Ectodermal cell (in vitro differentiated cells): ENCODE measurements around the gene PSMD6.

Experiments used
- H3K27ac ChIP-seq: 2 replicates; pipeline ENCODE4 v1.7.0; 2013; ENCODE audit warnings: mild to moderate bottlenecking, low read depth, low read length; ENCODE audit not compliant: insufficient read depth, poor library complexity, severe bottlenecking
- H3K27me3 ChIP-seq: 2 replicates; pipeline ENCODE4 v1.7.0; 2013; ENCODE audit warnings: mild to moderate bottlenecking, low read length; ENCODE audit not compliant: insufficient read depth, control insufficient read depth, poor library complexity, severe bottlenecking
- H3K36me3 ChIP-seq: one replicate; pipeline ENCODE4 v1.7.0; 2013; ENCODE audit warnings: low read length; ENCODE audit not compliant: control insufficient read depth, insufficient read depth
- H3K4me1 ChIP-seq: one replicate; pipeline ENCODE4 v1.7.0; 2013; ENCODE audit warnings: low read length; ENCODE audit not compliant: control insufficient read depth, insufficient read depth
- H3K4me3 ChIP-seq: 2 replicates; pipeline ENCODE4 v1.7.0; 2013; ENCODE audit warnings: low read depth, low read length, control low read depth; ENCODE audit not compliant: insufficient read depth
- H3K9me3 ChIP-seq: 2 replicates; pipeline ENCODE4 v1.7.0; 2013; ENCODE audit warnings: mild to moderate bottlenecking, low read length, moderate library complexity; ENCODE audit not compliant: control insufficient read depth
- WGBS, 2 experiments: methylation state at CpG; one replicate each; pipeline ENCODE4 v1.1.7; 2013; ENCODE audit warnings: missing lambda C conversion rate in 2 of 2; 5-methylcytosine and 5-hydroxymethylcytosine counted together

The PSMD6 gene

DNA sequence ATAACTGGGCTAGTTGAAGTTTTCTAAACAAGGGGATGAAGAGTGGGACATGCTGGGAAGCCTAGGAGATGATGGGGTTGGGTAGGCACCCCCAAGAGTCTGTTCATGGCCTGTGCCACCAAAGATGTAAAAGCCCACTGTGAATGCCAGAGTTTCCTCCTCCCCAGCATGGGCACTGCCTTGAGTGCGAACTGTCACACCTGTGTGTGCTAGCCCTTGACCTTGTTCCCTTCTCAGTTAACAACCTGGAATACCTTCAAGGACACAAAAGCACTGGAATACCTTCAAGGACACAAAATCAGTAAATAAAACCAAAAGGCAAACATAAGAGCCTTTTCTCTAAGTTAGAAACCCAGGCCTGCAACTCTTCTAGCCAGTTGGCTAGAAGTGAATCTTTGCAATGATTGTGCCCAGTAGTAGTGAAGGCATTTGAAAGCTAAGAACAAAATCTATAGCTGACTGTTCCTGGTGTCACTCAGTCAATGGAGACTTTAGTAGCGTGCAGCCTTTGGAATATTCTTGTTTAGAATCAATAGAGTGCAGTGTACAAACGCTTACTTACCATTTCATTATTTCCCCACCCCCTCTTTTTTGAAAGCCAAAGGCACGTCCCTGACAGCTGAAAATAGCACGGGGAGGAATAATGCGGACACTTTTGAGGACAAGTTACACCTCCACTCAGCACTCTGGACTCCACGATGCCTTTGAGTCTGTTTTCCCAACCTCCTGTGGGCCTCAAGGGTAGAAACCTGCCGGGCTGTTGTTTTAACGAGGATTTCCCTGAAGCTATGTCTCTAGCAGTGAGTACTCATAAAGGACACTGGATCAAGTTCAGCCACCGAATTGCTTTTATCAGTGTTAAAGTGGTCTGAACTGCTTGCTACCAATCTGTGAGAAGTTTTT lies 24.2 kb downstream of the PSMD6 start:
- WGBS, 2 experiments = 83 to 84% methylated on average over 10 of the region's 10 CpGs
- Histone ChIP-seq H3K36me3 (peaks cover 14% of the 10 kb centered on the region), H3K9me3 (no peaks in the 10 kb centered on the region), H3K27ac (no peak overlapping the region), H3K4me3 (no peak overlapping the region), H3K4me1 (no peaks in the 10 kb centered on the region), H3K27me3 (no peaks in the 10 kb centered on the region)

DNA sequence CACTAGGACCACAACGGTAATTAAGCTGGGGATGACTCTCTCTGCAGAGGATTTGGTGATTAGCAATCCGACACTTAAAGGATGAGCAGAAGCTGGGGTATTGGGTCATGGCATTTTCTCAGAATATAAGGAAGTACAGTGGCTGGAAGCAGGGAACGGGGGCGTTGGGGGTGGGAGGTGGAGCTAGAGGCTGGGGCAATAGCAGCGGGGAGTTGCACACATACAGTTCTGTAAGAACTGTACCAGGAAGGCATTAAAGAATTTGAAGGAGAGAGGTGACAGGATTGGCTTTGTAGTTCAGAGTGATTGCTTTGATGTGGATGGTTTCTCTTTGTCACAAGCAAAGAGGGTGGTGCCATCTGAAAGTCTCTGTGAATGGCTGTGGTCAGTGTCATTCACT lies 28.2 kb downstream of the PSMD6 start:
- no peaks in the 10 kb centered on the region for H3K27me3 ChIP-seq
- WGBS, 2 experiments = 89 to 93% methylated on average over 5 of the region's 5 CpGs
- H3K4me1 ChIP-seq = no peaks in the 10 kb centered on the region
- H3K36me3 ChIP-seq = peaks cover 23% of the 10 kb centered on the region
- H3K4me3 ChIP-seq = no peak overlapping the region
- no peaks in the 10 kb centered on the region for H3K9me3 ChIP-seq
- H3K27ac ChIP-seq = no peak overlapping the region

DNA sequence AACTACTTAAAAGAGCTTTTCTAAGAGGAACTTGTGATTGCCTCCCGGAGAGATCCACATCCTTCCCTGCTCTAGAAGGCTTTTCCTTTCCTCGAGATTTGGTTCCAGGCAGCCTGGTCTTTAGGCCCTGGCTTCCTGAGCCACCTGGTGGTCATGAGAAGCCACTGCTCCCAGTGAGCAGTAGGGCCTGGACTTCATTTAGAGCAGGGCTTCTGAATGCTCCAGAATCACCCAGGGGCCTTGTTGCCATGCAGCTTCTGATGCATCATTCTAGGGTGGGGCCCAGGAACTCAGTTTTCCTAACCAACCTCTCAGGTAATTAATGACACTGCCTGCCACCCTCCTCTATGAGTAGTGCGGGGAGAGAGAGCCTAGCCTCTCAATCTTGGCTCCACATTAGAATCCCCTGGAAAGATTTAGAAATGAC lies 29.6 kb downstream of the PSMD6 start:
- WGBS, 2 experiments = 44 to 49% methylated on average over 3 of the region's 3 CpGs
- Histone ChIP-seq H3K27me3 (no peaks in the 10 kb centered on the region), H3K9me3 (no peaks in the 10 kb centered on the region), H3K36me3 (peaks cover 32% of the 10 kb centered on the region), H3K4me1 (no peaks in the 10 kb centered on the region), H3K27ac (no peak overlapping the region), H3K4me3 (no peak overlapping the region)

DNA sequence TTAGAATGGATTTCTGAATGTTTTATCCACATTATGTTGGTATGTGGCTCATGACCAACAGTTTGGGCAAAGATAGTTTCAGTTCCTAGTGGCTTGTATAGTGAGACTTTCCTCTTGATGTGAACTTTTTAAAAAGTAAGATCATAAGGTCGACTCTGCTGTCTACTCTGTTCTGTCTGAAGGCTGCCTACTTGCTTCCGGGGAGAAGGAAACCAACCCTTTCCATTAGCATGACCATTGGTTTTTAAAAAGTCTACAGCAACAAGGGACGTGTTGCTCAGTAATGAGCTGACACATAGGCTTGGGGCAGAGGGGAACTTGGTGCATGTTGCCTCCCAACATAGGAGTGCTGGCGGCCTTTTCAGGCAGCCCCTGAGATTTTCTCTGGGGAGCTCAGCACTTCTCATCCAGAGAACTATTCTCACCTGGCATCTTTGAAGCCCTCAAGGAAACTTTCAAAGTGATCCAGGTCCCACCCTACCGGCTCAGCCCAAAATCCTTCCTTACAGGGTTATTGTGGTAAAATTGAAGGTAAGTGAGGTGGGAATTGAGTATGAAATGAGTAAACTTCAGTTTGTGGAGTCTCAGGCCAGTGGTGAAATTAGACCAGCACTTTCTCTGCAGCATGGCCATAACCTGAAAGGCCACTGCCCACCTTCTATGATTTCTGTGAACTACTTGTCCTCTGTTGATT lies 30.6 kb downstream of the PSMD6 start:
- Histone ChIP-seq H3K4me1 (no peaks in the 10 kb centered on the region), H3K27ac (no peak overlapping the region), H3K4me3 (no peak overlapping the region), H3K36me3 (peaks cover 28% of the 10 kb centered on the region), H3K9me3 (no peaks in the 10 kb centered on the region), H3K27me3 (no peaks in the 10 kb centered on the region)
- WGBS, 2 experiments = 93 to 96% methylated on average over 5 of the region's 5 CpGs

DNA sequence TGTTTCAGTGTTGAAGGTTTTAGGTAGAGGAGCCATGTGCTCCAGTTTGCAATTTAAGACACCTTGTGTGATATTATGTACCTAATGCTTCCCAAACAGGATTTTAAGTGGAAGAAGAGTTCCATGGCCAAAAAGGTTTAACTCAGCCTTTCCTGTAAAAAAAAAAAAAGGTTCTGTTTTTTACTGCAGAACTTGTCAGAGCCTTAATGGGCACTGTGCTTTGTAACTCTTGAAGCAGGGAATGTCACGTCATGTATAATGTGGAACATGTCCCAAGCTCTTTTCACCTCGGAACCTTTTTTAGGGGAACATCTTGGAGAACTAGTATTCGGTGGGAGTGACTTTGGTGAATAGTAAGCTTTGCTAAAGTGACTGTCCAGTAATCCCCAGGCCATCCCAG lies 31.6 kb downstream of the PSMD6 start:
- 95 to 97% methylated on average over 3 of the region's 3 CpGs for WGBS, 2 experiments
- no peak overlapping the region for H3K27ac ChIP-seq
- no peak overlapping the region for H3K4me3 ChIP-seq
- H3K27me3 ChIP-seq = no peaks in the 10 kb centered on the region
- no peaks in the 10 kb centered on the region for H3K9me3 ChIP-seq
- peaks cover 28% of the 10 kb centered on the region for H3K36me3 ChIP-seq
- H3K4me1 ChIP-seq = no peaks in the 10 kb centered on the region

DNA sequence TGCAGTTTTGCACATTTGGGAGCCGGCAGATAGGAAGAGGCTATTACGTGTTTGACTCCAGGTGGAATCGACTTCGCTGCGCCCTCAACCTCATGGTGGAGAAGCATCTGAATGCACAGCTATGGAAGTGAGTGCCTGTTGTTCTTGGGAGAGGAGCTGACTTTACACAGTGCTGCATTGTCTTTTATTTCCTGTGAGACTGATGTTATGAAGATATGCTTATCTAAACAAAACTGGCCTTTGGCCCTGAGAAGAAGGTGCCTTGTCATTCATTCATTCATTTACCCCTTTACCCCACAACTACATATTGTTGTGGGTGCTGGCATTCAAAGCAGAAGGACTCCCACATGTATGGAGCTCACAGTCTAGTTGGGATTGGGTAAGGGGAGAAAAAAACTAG lies 32.6 kb downstream of the PSMD6 start:
- no peaks in the 10 kb centered on the region for H3K9me3 ChIP-seq
- 95 to 98% methylated on average over 5 of the region's 5 CpGs for WGBS, 2 experiments
- H3K27ac ChIP-seq = no peak overlapping the region
- no peaks in the 10 kb centered on the region for H3K4me1 ChIP-seq
- H3K36me3 ChIP-seq = peaks cover 22% of the 10 kb centered on the region
- no peaks in the 10 kb centered on the region for H3K27me3 ChIP-seq
- no peak overlapping the region for H3K4me3 ChIP-seq

DNA sequence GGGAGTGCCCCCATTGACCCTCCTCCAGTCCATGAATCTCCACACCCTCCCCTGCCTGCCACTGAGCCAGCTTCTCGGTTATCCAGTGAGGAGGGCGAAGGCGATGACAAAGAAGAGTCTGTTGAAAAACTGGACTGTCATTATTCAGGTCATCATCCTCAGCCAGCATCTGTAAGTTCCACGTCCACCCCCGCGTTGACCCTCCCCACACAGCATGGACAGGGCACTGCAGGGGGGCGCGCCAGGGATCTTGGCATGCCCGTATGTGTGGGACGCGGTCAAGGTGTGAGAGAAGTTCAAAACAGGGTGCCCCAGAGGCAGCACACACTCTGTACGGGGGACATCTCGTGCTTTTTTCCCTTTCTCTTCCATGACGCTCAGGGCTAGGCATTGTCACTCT lies 33.1 kb downstream of the PSMD6 start:
- 97% methylated on average over 14 of the region's 14 CpGs for WGBS, 2 experiments
- Histone ChIP-seq H3K27me3 (no peaks in the 10 kb centered on the region), H3K27ac (no peak overlapping the region), H3K9me3 (no peaks in the 10 kb centered on the region), H3K36me3 (peaks cover 20% of the 10 kb centered on the region), H3K4me1 (no peaks in the 10 kb centered on the region), H3K4me3 (no peak overlapping the region)

DNA sequence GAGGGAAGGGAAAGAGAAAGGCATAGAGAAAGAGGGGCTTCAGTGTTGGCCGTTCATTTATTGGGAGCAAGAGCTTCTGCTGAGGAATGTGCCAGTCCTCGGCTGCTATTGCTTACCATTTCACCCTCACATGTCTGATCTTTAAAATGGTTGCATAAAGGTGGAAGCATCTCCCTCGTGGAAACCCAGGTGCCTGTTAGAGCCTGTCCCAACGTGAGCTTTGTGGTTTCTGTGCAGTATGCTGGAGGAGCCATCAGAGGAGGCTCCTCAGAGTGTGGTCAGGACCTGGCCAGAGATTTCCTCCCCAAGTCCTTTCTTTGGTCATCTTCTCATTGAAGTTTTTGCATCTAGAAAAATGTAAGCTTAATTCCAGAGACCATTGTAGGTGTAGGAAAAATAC lies 34.4 kb downstream of the PSMD6 start:
- Histone ChIP-seq H3K4me3 (no peak overlapping the region), H3K9me3 (no peaks in the 10 kb centered on the region), H3K4me1 (no peaks in the 10 kb centered on the region), H3K27ac (no peak overlapping the region), H3K27me3 (no peaks in the 10 kb centered on the region), H3K36me3 (peaks cover 30% of the 10 kb centered on the region)
- 93 to 96% methylated on average over 4 of the region's 4 CpGs for WGBS, 2 experiments

DNA sequence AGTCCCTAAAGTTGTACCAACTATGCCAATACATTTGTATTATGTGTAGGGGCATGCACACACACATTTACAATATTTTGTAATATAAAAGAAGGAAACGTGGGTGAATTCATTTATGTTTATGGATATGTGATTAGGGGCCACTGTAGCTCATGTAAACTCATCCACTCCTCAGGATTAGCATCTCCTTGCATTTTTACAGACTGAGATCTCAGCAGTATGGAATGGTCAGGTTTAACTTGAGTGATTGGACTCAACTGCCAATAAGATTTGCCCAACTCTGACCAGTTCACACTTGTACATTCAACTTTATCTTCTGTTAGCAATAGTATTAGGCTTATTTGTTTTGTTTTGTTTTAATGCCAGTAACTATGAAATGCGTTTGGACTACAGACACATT lies 36.5 kb downstream of the PSMD6 start:
- Histone ChIP-seq H3K9me3 (no peaks in the 10 kb centered on the region), H3K27ac (no peak overlapping the region), H3K27me3 (no peaks in the 10 kb centered on the region), H3K36me3 (peaks cover 30% of the 10 kb centered on the region), H3K4me3 (no peak overlapping the region), H3K4me1 (no peaks in the 10 kb centered on the region)
- WGBS, 2 experiments = 95% methylated on average over 1 of the region's 2 CpGs

DNA sequence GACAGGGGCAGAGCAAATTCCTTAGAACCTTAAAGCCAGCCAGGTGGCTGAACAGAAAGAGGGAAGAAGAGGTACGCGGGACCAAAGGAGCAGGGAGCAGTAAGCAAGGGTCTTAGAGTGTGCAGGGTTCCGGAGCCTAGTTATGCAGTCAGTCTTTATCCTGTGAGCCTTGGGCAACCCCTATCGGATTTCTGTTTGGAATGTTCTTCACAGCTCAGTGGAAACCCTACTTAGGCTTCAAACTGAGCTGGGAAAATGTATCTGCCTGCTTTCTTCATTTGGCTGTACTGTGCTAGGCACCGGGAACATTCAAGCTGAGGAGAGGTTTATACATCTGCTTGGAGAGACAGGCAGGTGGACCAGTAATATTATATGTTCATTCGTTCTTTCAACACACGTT lies 37.1 kb downstream of the PSMD6 start:
- H3K9me3 ChIP-seq = no peaks in the 10 kb centered on the region
- H3K36me3 ChIP-seq = peaks cover 32% of the 10 kb centered on the region
- H3K4me3 ChIP-seq = no peak overlapping the region
- no peaks in the 10 kb centered on the region for H3K27me3 ChIP-seq
- H3K27ac ChIP-seq = no peak overlapping the region
- no peaks in the 10 kb centered on the region for H3K4me1 ChIP-seq
- 89 to 90% methylated on average over 7 of the region's 7 CpGs for WGBS, 2 experiments
